Astrocyte (in vitro differentiated cells and primary cell): Measurements from ENCODE around the gene ABHD2. TPM values are rescaled to one million over a fixed set of nuclear protein-coding genes. Genes with fewer than 3 reads are reported as not detected.
A peak's percentile ranks its signal among the peaks of the same experiment; 100 is the strongest.

Experiments used
- DNase-seq: peaks from one replicate; pipeline ENCODE4 v3.0.0-alpha.2; 2010; ENCODE audit warnings: low read depth
- FAIRE-seq: peaks from 2 replicates; lab custom pipeline; 2011; peaks lifted over from hg19 to GRCh38; lab: Jason Lieb, UNC
- H2AFZ ChIP-seq: 2 replicates; pipeline ENCODE4 v1.6.0; 2012; ENCODE audit warnings: low read depth, low read length, inconsistent platforms
- H3K27ac ChIP-seq: 2 replicates; pipeline ENCODE4 v1.5.1; 2011; ENCODE audit warnings: low read depth, low read length, inconsistent platforms
- H3K27me3 ChIP-seq: 2 replicates; pipeline ENCODE4 v1.6.0; 2011; ENCODE audit warnings: low read length, inconsistent platforms; ENCODE audit not compliant: insufficient read depth
- H3K36me3 ChIP-seq: 2 replicates; pipeline ENCODE4 v1.5.1; 2011; ENCODE audit warnings: low read length, inconsistent platforms; ENCODE audit not compliant: insufficient read depth
- H3K4me1 ChIP-seq: 2 replicates; pipeline ENCODE4 v1.5.1; 2011; ENCODE audit warnings: low read length, inconsistent platforms; ENCODE audit not compliant: insufficient read depth
- H3K4me2 ChIP-seq: 2 replicates; pipeline ENCODE4 v1.6.0; 2012; ENCODE audit warnings: low read length, inconsistent platforms
- H3K4me3 ChIP-seq: 2 replicates; pipeline ENCODE4 v1.5.1; 2011; ENCODE audit warnings: low read depth, mild to moderate bottlenecking, low read length, inconsistent platforms; ENCODE audit not compliant: insufficient read depth
- H3K79me2 ChIP-seq: 2 replicates; pipeline ENCODE4 v1.6.0; 2012; ENCODE audit warnings: mild to moderate bottlenecking, low read length, inconsistent platforms; ENCODE audit not compliant: insufficient read depth
- H3K9ac ChIP-seq: 2 replicates; pipeline ENCODE4 v1.6.0; 2012; ENCODE audit warnings: mild to moderate bottlenecking, low read length, inconsistent platforms
- H3K9me3 ChIP-seq: 2 replicates; pipeline ENCODE4 v1.5.1; 2012; ENCODE audit warnings: low read depth, mild to moderate bottlenecking, low read length, inconsistent platforms; ENCODE audit not compliant: insufficient read depth
- H4K20me1 ChIP-seq: 2 replicates; pipeline ENCODE4 v1.6.0; 2012; ENCODE audit warnings: low read length, inconsistent platforms; ENCODE audit not compliant: insufficient read depth
- H3K27ac Mint-ChIP-seq: one replicate; pipeline ENCODE4 v1.8.0; 2021; ENCODE audit warnings: mild to moderate bottlenecking, mixed read lengths; ENCODE audit not compliant: unreplicated experiment
- H3K27me3 Mint-ChIP-seq: one replicate; pipeline ENCODE4 v1.8.0; 2021; ENCODE audit warnings: low read depth, mixed read lengths; ENCODE audit not compliant: unreplicated experiment
- H3K36me3 Mint-ChIP-seq: one replicate; pipeline ENCODE4 v1.8.0; 2021; ENCODE audit warnings: low read depth, mixed read lengths; ENCODE audit not compliant: unreplicated experiment
- H3K4me1 Mint-ChIP-seq: one replicate; pipeline ENCODE4 v1.8.0; 2021; ENCODE audit warnings: low read depth, mixed read lengths; ENCODE audit not compliant: unreplicated experiment
- H3K4me3 Mint-ChIP-seq: one replicate; pipeline ENCODE4 v1.8.0; 2021; ENCODE audit warnings: mild to moderate bottlenecking, moderate library complexity, mixed read lengths; ENCODE audit not compliant: unreplicated experiment
- H3K9me3 Mint-ChIP-seq: one replicate; pipeline ENCODE4 v1.8.0; 2021; ENCODE audit warnings: mild to moderate bottlenecking, mixed read lengths; ENCODE audit not compliant: unreplicated experiment
- EZH2 ChIP-seq: IDR thresholded peaks from 2 replicates; pipeline ENCODE4 v1.6.1; 2012; ENCODE audit warnings: mild to moderate bottlenecking, low read length, inconsistent platforms; ENCODE audit not compliant: insufficient read depth
- total RNA-seq: library from RNA; stranded (reverse); gene quantifications from 2 replicates; pipeline ENCODE4 v1.2.1, GENCODE V29; 2021
- TF ChIP-seq, protein P1 (sequence below): IDR thresholded peaks from 2 replicates; pipeline ENCODE4 v1.5.1; 2011; ENCODE audit warnings: low read depth, mild to moderate bottlenecking, inconsistent platforms, low read length, moderate library complexity; ENCODE audit not compliant: insufficient read depth

The ABHD2 gene
- total RNA-seq, 1 donor from 2014 or later, result 41.3 TPM

DNA sequence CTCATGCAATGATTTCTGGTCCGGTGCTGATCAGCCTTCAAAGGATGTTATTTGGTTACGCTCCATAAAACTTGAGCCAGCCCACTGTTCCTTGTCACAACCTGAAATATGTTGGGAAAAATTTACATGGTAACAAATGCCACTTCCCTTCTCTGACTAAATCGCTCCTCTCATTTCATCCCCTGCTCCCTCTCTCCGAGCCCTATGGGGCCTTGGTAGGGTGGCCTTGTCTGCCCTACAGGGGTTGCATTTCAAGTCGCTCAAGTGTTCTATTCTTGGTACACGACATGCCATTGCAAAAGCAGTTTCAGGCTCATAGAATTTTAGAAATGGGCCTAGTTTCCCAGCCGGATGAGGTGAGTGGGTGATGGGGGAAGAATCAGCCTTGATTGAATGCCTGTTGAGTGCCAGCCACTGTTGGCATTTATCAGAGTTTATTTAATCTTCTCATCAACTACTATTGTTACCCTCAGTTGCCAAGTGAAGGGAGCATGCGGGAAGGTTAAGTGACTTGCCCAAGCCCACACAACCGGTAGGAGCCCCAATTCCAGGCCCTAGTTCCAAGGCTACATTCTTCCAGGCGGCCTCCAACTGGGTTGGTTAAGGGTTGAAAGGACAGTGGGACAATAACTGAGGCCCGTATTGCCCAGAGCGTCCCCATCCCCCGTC is 961 bp upstream of the ABHD2 start:
- peaks cover 39% of the 10 kb centered on the region for H3K79me2 ChIP-seq
- H3K9ac ChIP-seq, result peak overlapping the region; percentile 62
- no peak overlapping the region for H3K27ac Mint-ChIP-seq
- H3K4me1 Mint-ChIP-seq, result peaks cover 27% of the 10 kb centered on the region
- no peaks in the 10 kb centered on the region for H3K9me3 ChIP-seq
- H4K20me1 ChIP-seq, result peaks cover 3% of the 10 kb centered on the region
- H3K4me3 Mint-ChIP-seq, result no peak overlapping the region
- FAIRE-seq (no peak), DNase-seq (no peak)
- H3K4me2 ChIP-seq, result peak overlapping the region; percentile 92
- H2AFZ ChIP-seq, result peak overlapping the region; percentile 47
- H3K36me3 ChIP-seq, result no peaks in the 10 kb centered on the region
- peak overlapping the region; percentile 35 for H3K4me3 ChIP-seq
- no peaks in the 10 kb centered on the region for H3K27me3 ChIP-seq
- no peak for TF ChIP-seq EZH2
- TF ChIP-seq, protein P1, sequence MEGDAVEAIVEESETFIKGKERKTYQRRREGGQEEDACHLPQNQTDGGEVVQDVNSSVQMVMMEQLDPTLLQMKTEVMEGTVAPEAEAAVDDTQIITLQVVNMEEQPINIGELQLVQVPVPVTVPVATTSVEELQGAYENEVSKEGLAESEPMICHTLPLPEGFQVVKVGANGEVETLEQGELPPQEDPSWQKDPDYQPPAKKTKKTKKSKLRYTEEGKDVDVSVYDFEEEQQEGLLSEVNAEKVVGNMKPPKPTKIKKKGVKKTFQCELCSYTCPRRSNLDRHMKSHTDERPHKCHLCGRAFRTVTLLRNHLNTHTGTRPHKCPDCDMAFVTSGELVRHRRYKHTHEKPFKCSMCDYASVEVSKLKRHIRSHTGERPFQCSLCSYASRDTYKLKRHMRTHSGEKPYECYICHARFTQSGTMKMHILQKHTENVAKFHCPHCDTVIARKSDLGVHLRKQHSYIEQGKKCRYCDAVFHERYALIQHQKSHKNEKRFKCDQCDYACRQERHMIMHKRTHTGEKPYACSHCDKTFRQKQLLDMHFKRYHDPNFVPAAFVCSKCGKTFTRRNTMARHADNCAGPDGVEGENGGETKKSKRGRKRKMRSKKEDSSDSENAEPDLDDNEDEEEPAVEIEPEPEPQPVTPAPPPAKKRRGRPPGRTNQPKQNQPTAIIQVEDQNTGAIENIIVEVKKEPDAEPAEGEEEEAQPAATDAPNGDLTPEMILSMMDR, result no peak
- H3K27ac ChIP-seq, result peak overlapping the region; percentile 84
- peaks cover 41% of the 10 kb centered on the region for H3K4me1 ChIP-seq
- no peaks in the 10 kb centered on the region for H3K36me3 Mint-ChIP-seq
- H3K9me3 Mint-ChIP-seq, result no peaks in the 10 kb centered on the region
- H3K27me3 Mint-ChIP-seq, result no peaks in the 10 kb centered on the region

GRCh38 chr15:89088605-89089315 is 504 bp downstream of the ABHD2 start:
- Mint-ChIP-seq H3K27me3 (no peaks in the 10 kb centered on the region), H3K9me3 (no peaks in the 10 kb centered on the region), H3K4me1 (peaks cover 32% of the 10 kb centered on the region), H3K4me3 (no peak overlapping the region), H3K36me3 (no peaks in the 10 kb centered on the region), H3K27ac (no peak overlapping the region)
- peaks cover 46% of the 10 kb centered on the region for H3K4me1 ChIP-seq
- peaks cover 7% of the 10 kb centered on the region for H4K20me1 ChIP-seq
- no peaks in the 10 kb centered on the region for H3K36me3 ChIP-seq
- no peak for FAIRE-seq
- peak overlapping the region; percentile 93 for H3K9ac ChIP-seq
- peak overlapping the region; percentile 63 for H2AFZ ChIP-seq
- peak overlapping the region; percentile 92 for H3K4me2 ChIP-seq
- no peak for DNase-seq
- H3K4me3 ChIP-seq, result peak overlapping the region; percentile 91
- H3K27ac ChIP-seq, result peak overlapping the region; percentile 81
- TF ChIP-seq, protein P1, result no peak
- no peak for TF ChIP-seq EZH2
- no peaks in the 10 kb centered on the region for H3K9me3 ChIP-seq
- no peaks in the 10 kb centered on the region for H3K27me3 ChIP-seq
- peaks cover 54% of the 10 kb centered on the region for H3K79me2 ChIP-seq
